GM19043 (cell line): ENCODE data around the gene MDFIC.
A peak's percentile ranks its signal among the peaks of the same experiment; 100 is the strongest.
"Not testable (repeated sequence)": the region's sequence is repeated elsewhere in the genome, so short reads cannot be mapped to it uniquely, and the experiment has no call there.

ENCODE experiments used
- ATAC-seq: cut with Tn5 transposase; IDR thresholded peaks from one replicate; pipeline ENCODE4 v1.9.1; 2021; ENCODE audit warnings: low read depth; ENCODE audit not compliant: unreplicated experiment

Gene MDFIC, protein sequence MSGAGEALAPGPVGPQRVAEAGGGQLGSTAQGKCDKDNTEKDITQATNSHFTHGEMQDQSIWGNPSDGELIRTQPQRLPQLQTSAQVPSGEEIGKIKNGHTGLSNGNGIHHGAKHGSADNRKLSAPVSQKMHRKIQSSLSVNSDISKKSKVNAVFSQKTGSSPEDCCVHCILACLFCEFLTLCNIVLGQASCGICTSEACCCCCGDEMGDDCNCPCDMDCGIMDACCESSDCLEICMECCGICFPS

DNA sequence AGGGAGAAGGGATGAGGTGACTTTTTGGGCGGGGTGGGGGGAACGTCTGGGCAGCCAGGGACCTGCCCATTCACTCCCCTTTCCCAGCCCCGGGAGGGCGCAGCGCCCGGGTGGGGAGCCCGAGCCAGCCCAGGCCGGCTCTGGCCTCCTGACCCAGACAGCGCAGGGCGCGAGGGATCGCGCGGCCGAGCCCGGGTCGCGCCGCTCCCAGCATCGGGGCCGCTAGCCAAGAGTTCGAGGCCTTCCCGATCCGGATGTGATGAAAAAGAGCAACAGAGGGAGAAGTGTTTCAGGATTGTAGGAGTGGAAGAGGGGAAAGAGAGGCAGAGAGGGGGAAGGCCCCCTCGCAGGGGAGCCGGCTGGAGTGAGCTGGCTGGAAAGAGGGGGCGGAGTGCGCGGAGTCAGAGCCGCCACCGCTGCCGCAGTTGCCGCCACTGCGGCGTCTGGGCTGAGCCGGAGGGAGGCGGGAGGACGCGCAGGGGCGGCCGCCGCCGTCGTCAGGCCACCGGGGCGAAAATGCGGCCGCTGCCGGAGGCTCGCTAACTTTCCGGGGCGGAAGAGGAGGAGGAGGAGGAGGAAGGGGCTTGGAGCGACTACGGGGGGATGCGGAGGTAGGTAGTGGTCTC is at the start of gene MDFIC:
TSS of gene MDFIC (plus strand) at position 69 of the 626 bp plus-strand sequence. CDS start 940 bp downstream, outside the sequence.
- peak; percentile 31 for ATAC-seq

DNA sequence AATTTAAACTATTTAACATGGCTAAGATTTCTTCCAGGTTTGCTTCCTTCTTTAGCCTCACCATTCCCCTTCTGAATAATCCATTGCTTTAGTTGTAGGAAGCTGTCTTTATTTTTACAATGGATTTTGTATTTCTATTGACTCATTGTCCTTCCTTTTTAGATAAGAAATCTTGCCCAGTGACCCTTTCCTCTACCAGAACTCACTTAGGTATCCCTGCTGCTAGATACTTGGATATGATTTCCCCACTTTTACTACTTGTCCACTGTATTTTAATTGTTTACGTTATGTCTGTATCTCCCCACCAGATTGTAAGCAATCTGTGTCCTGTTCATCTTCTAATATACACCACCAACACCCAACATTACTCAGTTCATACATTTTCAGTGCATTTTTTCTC is 47.7 kb upstream of the MDFIC start:
- ATAC-seq, result no peak

DNA sequence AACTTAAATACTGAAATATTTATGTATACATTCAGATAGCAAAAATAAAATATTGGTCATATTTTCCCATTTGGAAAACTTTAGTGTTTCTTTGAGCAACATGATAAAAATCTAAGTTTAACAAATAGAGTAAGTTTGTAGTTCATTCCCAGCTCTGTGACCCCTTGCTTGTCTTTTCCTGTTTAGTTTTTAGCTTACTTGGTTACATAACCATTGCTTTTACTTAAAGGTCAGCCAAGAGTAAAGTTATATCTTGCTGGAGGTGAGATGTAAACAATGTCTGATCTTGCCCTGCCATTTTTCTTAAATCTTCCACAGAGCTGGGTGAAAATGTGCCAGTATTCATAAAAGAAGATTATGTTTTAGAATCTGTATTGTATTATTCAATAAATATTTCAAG is 46.7 kb upstream of the MDFIC start:
- no peak for ATAC-seq

DNA sequence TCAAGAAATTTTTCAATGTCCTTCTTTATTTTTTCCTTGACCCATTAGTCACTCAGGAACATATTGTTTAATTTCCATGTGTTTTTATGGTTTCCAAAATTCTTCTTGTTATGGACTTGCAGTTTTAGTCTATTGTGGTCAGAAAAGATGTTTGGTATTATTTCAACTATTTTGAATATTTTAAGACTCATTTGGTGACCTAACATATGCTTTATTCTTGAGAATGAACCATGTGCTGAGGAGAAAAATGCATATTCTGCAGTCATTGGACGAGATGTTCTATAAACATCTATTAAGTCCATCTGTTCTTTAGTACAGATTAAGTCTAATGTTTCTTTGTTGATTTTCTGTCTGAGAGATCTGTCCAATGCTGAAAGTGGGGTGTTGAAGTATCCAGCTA is 42.3 kb upstream of the MDFIC start:
- ATAC-seq, result no peak

DNA sequence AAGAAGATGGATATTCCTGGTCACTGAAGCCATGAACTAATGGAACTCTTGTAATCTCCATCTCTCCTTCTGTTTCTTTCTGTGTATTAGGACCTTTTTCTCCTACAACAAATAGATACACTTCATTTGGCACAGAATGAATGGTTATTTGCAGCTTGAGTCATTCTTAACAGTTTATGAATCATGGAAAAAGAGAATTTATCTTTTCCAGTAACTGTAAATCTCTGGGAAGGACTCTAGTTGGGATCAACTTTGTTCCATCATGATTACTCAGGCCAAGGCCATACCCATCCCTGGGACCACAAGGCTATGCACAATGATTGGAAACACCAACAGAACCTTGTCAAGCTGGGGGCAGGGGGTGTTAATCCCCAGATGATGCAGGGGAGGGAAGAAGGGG is 36.1 kb upstream of the MDFIC start:
- no peak for ATAC-seq

DNA sequence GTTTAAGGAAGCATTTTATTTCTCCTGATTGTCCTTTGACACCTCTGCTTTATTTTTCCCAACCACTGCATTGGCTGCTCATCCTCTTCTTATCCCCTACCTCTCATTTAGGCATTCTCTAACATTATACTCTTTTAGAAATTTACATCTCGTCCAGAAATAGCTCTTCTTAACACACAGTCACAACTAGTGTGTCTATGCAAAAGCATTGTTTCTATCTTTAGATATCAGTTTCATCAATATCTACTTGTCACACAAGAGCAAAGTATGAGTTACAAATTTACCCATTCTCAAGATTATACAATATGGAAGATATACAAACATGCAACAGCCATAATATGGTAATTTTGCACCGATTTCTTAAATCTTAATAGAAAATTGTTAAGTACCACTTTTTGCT is 35.7 kb upstream of the MDFIC start:
- ATAC-seq, result no peak

DNA sequence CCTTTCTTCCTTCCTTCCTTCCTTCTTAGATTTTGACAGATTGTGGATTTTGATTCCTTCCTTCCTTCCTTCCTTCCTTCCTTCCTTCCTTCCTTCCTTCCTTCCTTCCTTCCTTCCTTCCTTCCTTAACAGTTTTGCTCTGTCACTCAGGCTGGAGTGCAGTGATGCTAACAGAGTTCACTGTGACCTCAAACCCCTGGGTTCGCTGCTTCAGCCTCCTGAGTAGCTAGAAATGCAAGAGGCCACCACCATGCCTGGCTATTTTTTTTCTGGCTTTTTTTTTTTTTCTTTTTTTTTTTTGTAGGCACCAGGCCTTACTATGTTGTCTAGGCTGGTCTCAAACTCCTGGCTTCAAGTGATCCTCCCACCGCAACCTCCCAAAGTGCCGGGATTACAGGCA is 32.8 kb upstream of the MDFIC start:
- ATAC-seq, result not testable (repeated sequence)

DNA sequence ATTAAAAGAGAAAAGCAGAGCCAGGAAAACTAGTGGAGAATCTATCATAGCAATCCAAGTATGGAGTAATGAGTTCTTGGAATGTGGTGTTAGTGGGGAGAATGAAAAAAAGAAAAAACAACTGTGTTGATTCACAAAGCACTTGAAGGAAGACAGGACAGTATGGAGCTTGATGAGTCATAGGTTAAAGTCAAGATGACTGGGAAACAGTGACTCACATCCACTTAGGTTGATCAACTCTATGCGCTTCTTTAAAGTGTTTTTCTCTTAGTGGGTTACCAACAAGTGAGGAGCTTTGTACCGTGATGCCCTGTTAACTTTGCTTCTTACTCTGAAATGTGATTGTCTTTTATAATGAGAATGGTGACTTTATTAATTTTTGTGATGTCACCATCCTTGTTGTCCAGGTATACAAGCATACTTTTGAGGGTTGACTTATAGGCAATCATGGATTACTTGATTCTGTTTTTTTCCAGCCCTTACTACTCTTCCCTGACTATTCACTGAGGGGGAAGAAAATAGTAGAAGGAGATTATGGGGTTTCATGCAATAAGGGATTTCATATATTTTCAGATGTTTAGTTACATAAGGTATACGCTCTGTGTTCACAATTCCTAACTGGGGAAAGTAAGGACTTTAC is 32.1 kb upstream of the MDFIC start:
- peak; percentile 63 for ATAC-seq

DNA sequence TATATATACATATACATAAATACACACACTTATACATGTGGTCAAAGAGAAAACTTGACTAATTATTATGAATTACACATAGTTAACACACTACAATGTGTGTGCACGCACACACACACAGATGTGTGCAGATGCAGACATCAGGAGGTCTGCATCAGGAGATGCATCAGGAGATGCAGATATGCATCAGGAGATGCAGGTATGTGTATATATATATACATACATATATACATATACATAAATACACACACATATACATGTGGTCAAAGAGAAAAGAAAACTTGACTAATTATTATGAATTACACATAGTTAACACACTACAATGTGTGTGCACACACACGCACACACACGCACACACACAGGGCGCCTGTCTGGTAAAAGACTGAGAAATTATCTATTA is 31.3 kb upstream of the MDFIC start:
- ATAC-seq, result no peak

DNA sequence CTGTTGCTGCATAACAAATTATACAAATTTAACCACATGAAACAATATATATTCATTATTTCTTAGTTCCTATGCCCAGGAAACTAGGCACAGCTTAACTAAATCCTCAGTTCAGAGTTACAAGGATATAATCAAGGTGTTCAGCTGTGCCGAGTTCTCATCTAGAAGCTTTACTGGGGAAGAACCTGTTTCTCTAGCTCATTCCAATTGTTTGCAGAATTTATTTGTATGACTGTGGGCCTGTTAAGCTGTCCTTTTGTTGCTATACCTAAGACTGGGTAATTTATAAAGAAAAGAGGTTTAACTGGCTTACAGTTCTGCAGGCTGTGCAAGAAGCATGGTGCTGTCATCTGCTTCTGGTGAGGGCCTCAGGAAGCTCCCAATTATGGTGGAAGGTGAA is 21.8 kb upstream of the MDFIC start:
- no peak for ATAC-seq

DNA sequence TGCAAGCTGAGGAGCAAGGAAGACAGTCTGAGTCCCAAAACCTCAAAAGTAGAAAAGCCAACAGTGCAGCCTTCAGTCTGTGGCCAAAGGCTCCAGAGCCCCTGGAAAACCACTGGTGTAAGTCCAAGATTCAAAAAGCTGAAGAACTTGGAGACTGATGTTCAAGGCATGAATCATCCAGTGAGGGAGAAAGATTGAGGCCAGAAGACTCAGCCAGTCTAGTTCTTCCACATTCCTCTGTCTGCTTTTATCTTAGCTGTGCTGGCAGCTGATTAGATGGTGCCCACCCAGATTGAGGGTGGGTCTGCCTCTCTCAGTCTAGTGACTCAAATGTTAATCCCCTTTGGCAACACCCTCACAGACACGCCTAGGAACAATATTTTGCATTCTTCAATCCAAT is 20.1 kb upstream of the MDFIC start:
- no peak for ATAC-seq

DNA sequence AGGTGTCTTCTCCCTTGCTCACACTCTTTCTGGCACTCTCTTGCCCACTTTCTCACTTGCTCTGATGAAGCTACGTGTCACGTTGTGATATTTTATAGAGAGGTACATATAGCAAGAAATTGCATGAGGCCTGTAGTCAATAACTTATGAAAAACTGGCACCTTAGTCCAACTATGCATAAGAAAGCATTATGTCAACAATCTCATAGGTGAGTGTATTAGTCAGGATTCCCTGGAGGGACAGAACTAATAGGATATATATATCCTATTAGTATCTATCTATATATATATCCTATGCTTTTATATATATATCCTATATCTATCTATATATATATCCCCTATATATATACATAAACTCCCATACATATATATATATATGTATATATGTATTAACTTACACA is 18.8 kb upstream of the MDFIC start:
- no peak for ATAC-seq

DNA sequence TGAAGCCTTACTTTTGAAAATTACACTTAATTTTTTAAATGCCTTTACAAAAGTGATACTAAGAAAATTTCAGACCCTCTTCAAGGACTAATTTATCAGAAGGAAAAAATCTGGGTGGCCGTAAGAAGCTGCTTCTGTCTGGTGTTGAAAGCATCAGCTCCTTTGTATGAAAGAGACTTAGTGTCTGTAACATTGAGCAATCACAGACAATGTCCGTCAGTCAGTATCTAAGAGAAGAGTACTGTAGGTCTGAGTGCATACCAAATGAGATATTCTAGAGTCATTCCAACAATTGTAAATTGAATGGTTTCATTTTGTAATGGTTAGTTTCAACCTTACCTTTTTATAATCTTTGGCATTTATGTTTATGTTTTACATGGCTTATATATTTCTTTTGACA is 11.1 kb upstream of the MDFIC start:
- ATAC-seq, result no peak

DNA sequence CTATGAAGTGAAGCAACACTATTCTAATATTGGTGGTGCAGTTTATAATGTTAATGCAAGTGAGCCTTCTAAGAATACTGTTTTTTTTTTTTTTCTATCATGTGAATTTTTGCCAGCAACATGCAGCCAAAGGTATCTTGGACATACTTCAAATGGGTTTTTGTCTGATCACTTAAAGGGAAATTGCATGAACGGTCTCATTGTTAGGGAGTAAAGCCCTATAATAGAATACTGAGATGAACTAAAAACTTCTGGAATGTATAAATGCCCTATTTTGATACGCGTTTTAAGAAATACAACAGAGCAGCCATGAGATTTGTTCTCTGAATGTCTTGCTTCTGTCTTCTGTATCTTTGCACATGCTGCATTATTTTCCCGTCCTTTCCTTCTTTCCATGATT is 10.5 kb upstream of the MDFIC start:
- no peak for ATAC-seq

DNA sequence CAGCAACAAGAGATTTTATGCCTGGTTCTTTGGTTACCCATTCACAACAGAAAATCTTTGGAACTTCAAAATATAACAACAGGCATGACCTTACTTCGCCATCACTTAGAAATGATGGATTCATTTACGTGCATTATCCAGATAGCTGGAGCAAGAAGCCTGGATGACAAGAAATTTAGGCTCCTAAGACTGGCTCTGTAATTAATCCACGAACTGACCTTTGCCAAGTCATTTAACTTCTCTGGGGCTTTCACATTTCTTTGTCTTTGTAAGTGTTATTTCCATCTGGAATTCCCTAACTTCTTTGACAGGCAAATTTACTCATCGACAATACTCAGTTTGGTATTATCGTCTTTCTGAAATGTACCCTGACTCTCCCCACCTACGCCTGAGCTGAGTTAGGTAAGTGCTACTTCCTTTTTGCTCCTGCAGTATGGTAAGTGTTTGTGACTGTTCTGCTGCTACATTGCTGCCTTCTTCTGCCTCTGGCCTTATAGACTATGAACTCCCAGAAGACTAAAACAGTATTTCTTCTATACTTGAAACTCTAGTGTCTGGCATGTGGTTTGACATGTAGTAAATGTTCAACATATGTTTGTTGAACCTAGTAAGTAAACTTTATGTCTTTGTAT is 5.5 kb upstream of the MDFIC start:
- peak; percentile 90 for ATAC-seq

DNA sequence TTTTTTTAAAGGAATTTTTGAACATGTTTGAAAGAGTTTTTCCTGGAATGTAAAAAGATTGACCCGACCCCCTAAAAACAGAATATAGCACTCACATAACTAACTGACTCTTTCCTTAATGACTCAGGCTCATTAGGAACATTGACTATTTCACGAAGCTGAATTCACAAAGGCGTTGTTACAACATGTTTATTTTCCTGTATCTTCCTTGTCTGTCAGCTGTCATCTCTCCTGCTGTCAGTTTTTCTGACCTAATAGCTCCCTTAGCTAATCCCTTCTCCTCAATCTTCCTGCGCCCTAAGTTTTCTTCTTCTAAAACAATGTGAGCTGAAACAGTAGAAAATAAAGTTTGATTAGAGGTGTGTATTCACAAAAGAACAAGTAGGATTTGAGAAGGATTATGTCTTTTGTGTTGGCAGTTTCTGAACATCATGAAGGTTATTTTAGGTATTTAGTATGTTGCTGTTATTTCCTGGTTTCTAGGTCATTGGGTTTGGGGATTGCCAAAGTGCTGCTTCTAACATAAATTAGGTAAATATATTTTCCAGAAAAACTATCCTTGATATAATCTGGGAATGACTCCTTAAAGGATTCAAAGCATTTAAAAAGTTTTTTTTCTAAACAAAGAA is 4.6 kb upstream of the MDFIC start:
- no peak for ATAC-seq

DNA sequence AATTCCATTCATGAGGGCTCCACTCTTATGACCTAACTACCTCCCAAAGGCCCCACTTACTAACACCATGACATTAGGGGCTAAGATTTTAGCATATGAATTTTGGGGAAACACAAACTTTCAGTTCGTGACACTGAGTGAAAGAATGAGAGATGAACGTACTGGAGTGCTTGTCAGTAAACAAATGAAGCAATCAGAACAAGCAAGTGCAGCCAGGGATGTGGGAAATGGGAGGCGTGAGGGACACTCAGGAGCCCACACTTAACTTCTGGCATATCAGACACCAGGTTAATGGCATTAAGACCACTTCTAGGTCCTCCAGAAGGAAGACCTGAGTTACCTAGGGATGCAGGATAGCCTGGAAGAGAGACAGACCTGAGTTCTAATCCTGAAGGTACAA is 2.3 kb upstream of the MDFIC start:
- no peak for ATAC-seq

DNA sequence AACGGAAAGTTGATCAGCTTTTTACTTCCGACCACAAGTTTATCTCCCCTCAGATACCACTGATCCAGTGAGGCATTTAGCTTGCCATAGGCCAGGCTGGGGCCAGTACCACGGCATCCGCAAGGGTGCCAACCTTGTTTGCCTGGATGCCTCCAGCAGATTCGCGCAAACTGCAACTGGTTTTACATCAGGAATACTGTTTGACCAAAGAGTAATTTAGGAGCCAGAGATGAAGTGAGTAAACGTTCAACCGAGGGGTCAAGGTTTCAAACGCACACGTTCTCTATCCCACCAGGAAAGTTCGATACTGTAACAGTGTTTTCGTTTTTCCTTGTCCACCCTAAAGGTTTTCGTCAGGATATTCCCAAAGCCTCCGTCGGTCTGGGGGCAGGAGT is 266 bp upstream of the MDFIC start:
- no peak for ATAC-seq

DNA sequence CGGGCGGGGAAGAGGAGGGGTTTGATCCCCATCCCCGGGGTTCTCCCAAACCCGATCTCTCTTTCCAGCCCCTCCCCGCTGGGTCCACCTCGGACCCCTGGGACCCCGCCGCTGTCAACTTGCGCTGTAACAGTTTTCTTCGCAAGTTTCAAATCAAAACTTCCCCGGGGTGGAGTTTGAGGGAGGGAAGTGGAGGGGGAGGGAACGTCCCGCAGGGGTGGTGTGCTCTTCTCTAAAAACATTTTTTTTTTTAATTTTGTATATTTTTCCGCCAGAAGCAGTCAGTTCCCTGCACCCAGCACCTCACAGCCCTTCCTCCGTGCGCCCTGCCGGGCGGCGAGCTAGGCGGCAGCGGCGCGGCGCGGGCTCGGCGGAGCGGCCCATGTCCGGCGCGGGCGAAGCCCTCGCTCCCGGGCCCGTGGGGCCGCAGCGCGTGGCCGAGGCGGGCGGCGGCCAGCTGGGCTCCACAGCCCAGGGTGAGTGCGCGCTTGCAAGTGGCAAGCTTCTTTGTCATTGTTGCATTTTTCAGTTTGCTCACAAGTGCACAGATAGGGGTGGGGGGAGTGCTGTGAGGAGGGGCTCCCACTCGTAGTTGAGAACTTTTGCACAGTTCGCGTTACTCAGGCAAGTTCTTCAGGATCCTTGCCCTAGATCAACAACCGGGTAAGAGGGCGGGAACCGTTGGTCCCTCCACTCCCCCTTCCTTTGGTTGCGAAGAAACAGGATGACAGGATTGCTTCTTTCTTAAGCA is 933 bp downstream of the MDFIC start:
- ATAC-seq, result peak; percentile 26

DNA sequence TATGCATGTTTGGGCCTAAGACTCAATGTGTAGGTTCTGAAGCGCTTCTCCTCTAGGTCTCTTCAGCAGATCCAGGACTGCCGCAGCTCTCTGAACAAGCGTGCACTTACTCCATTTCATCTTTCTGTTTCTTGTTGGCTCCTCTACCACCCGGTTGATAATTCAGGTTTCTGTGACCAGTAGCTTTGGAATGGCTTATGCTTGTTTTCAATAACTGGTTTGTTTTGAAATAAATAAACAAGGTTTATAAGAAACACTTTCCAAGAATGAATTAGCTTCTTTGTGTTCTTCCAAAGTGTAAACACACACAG is 1.5 kb downstream of the MDFIC start:
- peak; percentile 18 for ATAC-seq
